A549 treated with AZD2906 at 1 μM for 4 hours (cell line): Measurements from ENCODE around the gene MRPS22. TPM values are rescaled to one million over a fixed set of nuclear protein-coding genes. Genes with fewer than 3 reads are reported as not detected.

Experiments
- total RNA-seq: library from RNA; stranded (reverse); fragments of 200-300 nt; extraction: Qiagen RNA extraction; gene quantifications from 5 replicates; pipeline ENCODE4 v1.2.3, GENCODE V29; 2022

The MRPS22 gene
- total RNA-seq = 42.2 to 50.6 TPM (median 42.4 TPM) in 5 replicates

GRCh38 chr3:139343895-139344856 is at the start of gene MRPS22:
Gene MRPS22 (plus strand): TSS chr3:139344020. CDS start chr3:139344027, 7 bp downstream.

GRCh38 chr3:139389552-139390368 is 45.9 kb downstream of the MRPS22 start, which contains the start of gene COPB2:
Gene COPB2 (minus strand): TSS chr3:139389647. CDS start chr3:139389550, 97 bp downstream.

Other genes starting within 250 kb of the MRPS22 start
- 58.9 to 79.1 TPM (median 63.4 TPM) in 5 replicates for gene COPB2, start 45.6 kb downstream of the MRPS22 start, total RNA-seq
- not detected in 5 replicates for gene RBP2, start 132.5 kb downstream of the MRPS22 start, total RNA-seq
- gene RBP1, start 195.7 kb downstream of the MRPS22 start, total RNA-seq = 4.3 to 6.9 TPM (median 4.9 TPM) in 5 replicates